Activated CD4-positive, alpha-beta T cell treated with anti-CD3 and anti-CD28 coated beads for 4 hours (primary cell): ENCODE measurements around the gene TMEM252.

Experiments
- DNase-seq, 2 donors: peaks; one replicate each; pipeline ENCODE4 v3.0.0-alpha.2; 2020

Gene TMEM252

DNA sequence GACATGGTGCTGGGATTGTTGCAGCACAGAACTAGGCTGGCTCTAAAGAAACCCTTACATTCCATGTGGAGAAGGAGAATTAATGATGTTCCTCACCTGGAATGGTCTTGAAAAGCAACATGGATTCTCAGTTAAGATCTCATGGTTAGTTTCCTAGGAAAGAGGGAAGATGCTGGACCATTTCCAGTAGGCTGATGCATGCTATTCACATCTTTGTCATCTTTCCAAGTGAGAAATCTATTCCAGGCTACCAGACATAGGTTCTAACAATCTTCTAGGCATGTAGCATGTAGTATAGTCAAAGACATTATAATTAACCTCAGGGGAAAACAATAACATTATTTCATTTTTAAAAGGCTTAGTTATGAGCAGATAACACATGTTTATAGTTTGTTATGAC is 44.3 kb downstream of the TMEM252 start:
- no peak for DNase-seq

DNA sequence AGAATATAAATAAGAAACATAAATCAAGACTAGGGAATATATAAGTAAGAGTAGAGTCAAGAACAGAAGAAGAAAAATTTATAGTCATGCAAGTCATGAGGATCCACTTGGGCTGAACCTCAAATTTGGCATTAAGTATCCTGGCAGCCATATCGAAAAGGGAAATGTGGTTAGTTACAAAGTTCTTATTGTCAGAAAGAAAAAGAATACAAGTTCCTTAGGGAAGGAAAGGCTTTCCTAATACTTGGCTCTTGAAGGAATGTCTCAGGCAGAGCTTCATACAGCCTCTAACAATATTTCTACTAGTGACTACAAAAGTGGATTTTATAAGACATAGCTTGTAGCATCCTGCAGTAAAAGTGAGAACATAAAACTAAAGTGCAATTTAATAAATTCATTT is 45.4 kb downstream of the TMEM252 start:
- no peak for DNase-seq

DNA sequence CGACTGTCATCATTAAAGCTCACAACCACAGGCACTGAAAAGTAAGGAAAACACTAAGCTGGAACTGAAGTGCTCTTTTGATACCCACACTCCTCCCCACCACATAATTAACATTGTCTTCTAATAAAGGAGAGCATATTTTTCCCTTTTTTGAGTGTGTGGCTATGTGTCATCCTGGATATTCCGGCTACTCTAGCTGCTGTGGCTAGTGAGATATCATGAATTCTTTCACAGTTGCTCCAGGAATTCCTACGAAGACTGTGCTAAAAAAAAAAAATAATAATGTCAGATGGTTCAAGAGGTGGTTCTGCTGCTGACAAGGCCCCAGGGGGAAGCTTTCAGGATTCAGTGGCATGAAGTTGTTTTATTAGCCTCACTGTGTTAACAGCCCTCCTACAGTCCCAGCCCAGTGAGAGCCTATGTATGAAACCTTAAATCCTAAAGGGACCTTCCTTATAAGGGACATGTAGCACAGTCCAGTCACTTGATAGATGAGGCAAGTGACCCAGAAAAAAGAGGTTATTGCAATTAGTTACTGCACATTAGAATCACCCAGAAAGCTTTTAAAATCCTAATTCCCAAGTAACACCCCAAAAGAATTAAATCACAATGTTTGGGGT is 46.6 kb downstream of the TMEM252 start:
- DNase-seq = no peak

DNA sequence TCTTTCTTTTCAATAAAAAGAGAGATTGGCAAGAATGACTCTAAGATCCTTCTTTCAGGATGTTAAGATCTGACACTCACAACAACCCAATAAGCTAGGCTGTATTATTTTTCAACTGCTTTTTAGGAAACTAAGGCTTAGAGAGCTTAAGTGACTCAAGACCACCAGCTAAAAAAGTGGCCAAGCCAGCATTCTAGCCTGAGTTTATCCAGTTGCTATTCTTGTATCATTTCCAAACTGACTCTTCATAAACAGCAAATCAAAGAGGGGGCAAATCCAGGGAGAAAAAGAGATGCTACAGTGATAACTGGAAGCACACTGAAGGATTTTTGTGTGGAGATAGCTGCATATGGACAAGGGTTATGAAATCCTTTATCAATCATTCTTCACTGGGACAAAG is 47.1 kb downstream of the TMEM252 start:
- no peak for DNase-seq

DNA sequence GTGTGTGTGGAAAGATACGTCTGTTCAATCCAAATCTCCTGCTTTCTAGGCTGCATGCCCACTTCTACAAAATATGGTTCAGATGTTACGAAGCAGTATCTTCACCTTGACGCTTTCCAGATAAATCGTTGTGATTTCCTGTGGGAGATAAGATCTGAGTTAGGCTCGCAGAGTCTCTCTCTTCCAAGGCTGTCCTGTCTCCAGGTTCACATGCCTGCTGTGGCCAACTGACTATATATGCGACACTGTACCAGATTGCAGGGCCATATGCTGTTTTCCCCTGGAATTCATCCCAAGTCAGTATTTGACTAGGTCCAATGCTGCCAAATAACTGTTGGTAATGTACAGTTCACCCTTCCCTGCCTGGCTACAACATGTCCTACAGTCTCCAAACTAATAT is 47.9 kb downstream of the TMEM252 start:
- no peak for DNase-seq

DNA sequence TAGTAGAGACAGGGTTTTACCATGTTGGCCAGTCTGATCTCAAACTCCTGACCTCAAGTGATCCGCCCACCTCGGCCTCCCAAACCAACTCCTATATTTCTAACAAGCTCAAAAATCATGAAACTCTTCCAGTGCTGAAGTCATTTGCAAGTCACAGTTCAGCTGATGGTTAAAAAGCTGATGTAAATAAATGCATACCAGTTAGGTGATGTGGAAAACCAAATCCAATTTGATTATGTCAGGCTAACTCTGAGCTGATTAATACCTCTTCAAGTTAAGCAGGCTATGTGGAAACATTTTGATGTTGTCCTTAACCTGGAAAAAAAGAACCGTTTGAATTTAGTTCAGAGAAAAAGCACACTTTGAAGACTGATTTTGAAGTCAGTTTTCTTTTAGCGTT is 51.0 kb downstream of the TMEM252 start:
- no peak for DNase-seq

DNA sequence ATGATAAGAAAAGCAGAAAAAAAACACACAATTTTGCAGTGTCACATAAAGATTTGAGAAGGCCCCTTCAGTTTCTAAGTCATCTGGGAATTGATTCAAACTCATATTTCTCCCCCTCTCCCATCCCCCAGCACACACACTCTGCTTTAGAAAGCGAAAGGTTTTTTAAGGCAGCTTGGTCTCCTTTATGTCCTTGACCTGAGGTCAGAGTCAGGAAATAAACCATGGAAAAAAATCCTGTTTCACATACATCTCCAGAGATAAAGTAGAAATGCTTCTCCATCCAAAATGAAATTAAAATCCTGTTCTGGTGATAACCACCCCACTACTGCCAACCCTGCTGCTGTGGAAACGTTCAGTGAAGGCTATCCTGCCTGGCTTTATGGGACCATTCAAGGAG is 52.6 kb downstream of the TMEM252 start:
- no peak for DNase-seq
